ENCODE measurements around the gene RIBC1. TPM values are rescaled to one million over a fixed set of nuclear protein-coding genes. Genes with fewer than 3 reads are reported as not detected.

The RIBC1 gene
- total RNA-seq, 1 experiment from 2014 or later: 3.5 TPM

- no peak for DNase-seq (ENCODE audit: low spot score)
- in situ Hi-C loops (cut with HindIII; ENCODE audit: low sequenced_read_pairs): no loop called here
Observed at GRCh38 chrX:53479301-53479700, 56.6 kb downstream of the RIBC1 start.

Other genes starting within 250 kb of the RIBC1 start
- 69.8 and 76.3 TPM in 2 replicates for gene KDM5C, start 197.7 kb upstream of the RIBC1 start, total RNA-seq (2014; rRNA removed; shearing (Covaris generic))
- gene IQSEC2, start 141.3 kb upstream of the RIBC1 start, total RNA-seq (2014; rRNA removed; shearing (Covaris generic)): 16.0 and 18.4 TPM in 2 replicates
- 5.7 and 24.8 TPM in 2 replicates for gene SMC1A, start 219 bp upstream of the RIBC1 start, total RNA-seq (2014; rRNA removed; shearing (Covaris generic))
- 190 and 203 TPM in 2 replicates for gene HSD17B10, start 11.5 kb downstream of the RIBC1 start, total RNA-seq (2014; rRNA removed; shearing (Covaris generic))